ENCODE data around the gene ACTN1.
A peak's percentile ranks its signal among the peaks of the same experiment; 100 is the strongest.
"Not testable (repeated sequence)": the region's sequence is repeated elsewhere in the genome, so short reads cannot be mapped to it uniquely, and the experiment has no call there.

Gene ACTN1

DNA sequence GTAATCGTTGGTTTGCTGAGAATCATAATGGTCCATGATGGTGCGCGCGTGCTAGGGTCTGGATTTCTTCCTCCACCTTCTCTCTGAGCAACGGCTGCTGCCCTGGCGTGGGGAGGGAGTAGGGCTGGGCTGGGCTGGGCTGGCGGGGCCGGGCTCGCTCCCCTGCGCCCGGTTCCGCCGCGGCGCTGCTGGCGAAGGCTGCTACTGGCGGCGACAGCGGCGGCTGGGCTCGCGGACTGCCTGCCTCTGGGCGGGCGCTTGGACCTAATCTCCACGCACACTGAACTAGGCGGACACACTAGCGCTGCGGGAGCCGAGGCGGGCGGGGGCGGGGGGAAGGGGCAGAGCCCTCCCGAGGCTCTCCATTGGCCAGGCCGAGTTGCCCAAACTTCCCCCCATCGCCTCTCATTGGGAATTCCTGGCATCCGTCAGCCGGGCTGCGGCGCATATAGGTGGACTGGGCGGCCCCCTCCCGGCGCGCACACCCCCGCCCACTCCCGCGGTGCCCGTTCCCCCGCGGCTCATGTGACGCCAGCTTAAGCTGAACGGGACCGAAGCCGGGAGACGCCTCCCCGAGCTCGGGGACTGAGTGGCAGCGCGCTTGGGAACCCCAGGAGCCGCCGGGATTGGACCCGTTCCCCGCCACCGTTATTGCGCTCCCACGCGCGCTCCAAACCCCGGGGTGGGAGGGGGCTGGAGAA lies at the start of gene ACTN1:
TSS of gene ACTN1 (minus strand) at position 282 of the 701 bp plus-strand sequence. CDS start at position 36, 246 bp downstream.
- H3K27ac Mint-ChIP-seq: no peak within 1 kb of the TSS
- peaks cover 3% of the 10 kb centered on the region for H3K9me3 Mint-ChIP-seq
- H3K4me1 Mint-ChIP-seq: peaks cover 14% of the 10 kb centered on the region
- H3K4me3 Mint-ChIP-seq: peak within 1 kb of the TSS; percentile 77
- ATAC-seq: peak; percentile 41
- H3K27me3 Mint-ChIP-seq: peaks cover 73% of the 10 kb centered on the region
- no peaks in the 10 kb centered on the region for H3K36me3 Mint-ChIP-seq

- Mint-ChIP-seq H3K36me3 (no peaks in the 10 kb centered on the region), H3K4me3 (no peak overlapping the region), H3K4me1 (no peaks in the 10 kb centered on the region), H3K9me3 (no peaks in the 10 kb centered on the region), H3K27me3 (peaks cover 15% of the 10 kb centered on the region), H3K27ac (no peak overlapping the region)
- no peak for ATAC-seq
Measured at GRCh38 chr14:69027242-69027913, 48.3 kb upstream of the ACTN1 start.

DNA sequence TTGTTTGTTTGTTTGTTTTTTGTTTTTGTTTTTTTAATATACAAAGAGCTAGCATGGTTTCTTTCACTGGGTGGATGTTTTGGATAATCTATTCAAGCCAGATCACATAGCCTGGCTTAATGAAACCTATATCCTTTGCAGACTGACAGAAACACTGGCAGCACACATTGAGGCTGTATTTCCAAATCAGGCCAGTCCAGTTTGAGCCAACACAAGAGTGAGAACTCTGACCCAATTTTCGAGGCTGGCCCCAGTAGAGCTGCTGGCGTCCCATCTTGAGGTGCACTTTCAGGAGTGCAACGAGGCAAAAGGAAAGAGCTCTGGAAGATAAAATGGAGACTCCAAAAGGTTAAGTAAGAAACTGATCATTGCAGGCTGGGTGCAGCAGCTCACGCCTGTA lies 43.9 kb upstream of the ACTN1 start:
- Mint-ChIP-seq H3K27ac (no peak overlapping the region), H3K9me3 (no peaks in the 10 kb centered on the region), H3K36me3 (no peaks in the 10 kb centered on the region), H3K4me3 (no peak overlapping the region), H3K4me1 (no peaks in the 10 kb centered on the region), H3K27me3 (peaks cover 15% of the 10 kb centered on the region)
- no peak for ATAC-seq

DNA sequence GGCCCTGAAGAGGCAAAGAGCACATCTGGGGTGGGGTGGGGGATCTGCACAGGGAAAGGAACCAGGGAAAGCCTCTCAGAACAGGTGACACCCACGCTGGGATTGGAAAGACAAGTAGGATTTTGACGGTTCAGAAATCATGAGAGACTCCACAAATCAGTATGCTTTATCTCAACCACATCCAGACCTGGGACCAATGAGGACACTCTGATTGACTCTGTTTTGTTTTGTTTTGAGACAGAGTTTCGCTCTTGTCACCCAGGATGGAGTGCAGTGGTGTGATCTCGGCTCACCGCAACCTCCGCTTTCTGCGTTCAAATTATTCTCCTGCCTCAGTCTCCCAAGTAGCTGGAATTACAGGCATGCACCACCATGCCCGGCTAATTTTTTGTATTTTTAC lies 43.0 kb upstream of the ACTN1 start:
- H3K4me1 Mint-ChIP-seq, H3K36me3 Mint-ChIP-seq, ATAC-seq, H3K4me3 Mint-ChIP-seq, H3K27ac Mint-ChIP-seq, H3K9me3 Mint-ChIP-seq: not testable (repeated sequence)
- H3K27me3 Mint-ChIP-seq: peaks cover 15% of the 10 kb centered on the region

- ATAC-seq: no peak
- Mint-ChIP-seq H3K27me3 (no peaks in the 10 kb centered on the region), H3K4me3 (no peak overlapping the region), H3K27ac (no peak overlapping the region), H3K4me1 (no peaks in the 10 kb centered on the region), H3K36me3 (no peaks in the 10 kb centered on the region), H3K9me3 (no peaks in the 10 kb centered on the region)
Measured at GRCh38 chr14:69017706-69018105, 38.6 kb upstream of the ACTN1 start.

- ATAC-seq: no peak
- Mint-ChIP-seq H3K4me3 (no peak overlapping the region), H3K36me3 (no peaks in the 10 kb centered on the region), H3K27me3 (no peaks in the 10 kb centered on the region), H3K27ac (no peak overlapping the region), H3K9me3 (no peaks in the 10 kb centered on the region), H3K4me1 (no peaks in the 10 kb centered on the region)
Measured at GRCh38 chr14:69014829-69015259, 35.7 kb upstream of the ACTN1 start.

DNA sequence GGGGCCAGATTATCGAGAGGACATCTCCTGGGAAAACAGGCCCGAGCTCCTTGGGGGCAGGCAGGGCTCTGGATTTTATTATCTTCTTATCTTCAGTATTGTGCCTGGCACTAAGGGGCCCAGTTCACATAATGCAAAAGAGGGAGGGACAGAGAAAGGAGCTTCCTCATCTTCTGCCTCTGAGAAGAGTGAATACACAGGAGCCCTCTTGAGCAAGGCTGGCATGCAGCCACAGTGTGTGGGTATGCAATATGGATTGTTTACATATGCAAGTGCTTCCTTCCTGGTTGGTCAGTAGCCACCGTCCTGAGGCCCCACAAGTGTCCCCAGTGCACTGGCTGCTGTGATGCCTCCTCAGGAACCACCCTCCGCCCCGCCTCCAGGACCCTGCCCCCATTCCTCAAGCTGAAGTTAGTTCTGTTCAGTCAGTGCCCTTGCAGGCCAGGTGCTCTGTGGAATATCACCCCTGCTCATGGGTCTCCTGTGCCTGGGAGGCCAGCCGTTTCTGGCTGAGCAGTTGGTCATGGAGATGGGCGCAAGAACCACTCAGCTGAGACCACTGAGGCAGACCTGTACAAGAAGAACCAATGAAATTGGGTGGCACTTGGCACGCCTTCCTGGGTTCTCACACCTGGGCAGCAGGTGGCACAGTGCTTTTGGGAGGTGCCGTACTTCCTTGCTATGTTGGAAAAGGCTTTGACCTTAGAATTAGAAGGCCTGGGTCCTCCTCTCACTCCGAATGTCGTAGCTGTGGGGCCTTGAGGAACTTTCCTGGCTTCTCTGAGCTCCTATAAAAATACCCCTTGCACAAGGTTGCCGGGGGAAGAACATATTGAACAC lies 35.1 kb upstream of the ACTN1 start:
- Mint-ChIP-seq H3K4me1 (no peaks in the 10 kb centered on the region), H3K27ac (no peak overlapping the region)
- ATAC-seq: no peak

GRCh38 chr14:69012256-69012953 lies 33.3 kb upstream of the ACTN1 start:
- no peak for ATAC-seq
- Mint-ChIP-seq H3K27me3 (no peaks in the 10 kb centered on the region), H3K27ac (no peak overlapping the region), H3K9me3 (no peaks in the 10 kb centered on the region), H3K36me3 (no peaks in the 10 kb centered on the region), H3K4me1 (no peaks in the 10 kb centered on the region), H3K4me3 (no peak overlapping the region)

More for the DNA sequence above, 35.1 kb upstream of the ACTN1 start:
- Mint-ChIP-seq H3K4me3 (no peak overlapping the region), H3K36me3 (no peaks in the 10 kb centered on the region), H3K9me3 (no peaks in the 10 kb centered on the region), H3K27me3 (no peaks in the 10 kb centered on the region)

DNA sequence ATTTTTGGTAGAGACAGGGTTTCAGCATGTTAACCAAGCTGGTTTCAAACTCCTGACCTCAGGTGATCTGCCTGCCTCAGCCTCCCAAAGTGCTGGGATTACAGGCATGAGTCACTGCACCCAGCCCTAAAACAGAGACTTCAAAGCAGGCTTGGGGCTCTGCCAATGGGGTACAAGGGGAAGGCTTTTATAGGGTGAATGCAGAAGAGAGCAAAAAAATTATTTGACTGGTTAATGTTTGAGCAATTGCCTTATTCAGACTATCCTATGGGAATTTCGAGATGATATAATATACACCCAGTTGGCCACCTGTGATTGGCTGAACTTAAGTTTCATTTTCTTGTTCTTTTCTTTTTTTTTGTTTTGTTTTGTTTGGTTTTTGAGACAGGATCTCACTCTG lies 31.5 kb upstream of the ACTN1 start:
- Mint-ChIP-seq H3K27me3 (peaks cover 4% of the 10 kb centered on the region), H3K4me1 (no peaks in the 10 kb centered on the region), H3K9me3 (no peaks in the 10 kb centered on the region), H3K36me3 (no peaks in the 10 kb centered on the region), H3K4me3 (no peak overlapping the region), H3K27ac (no peak overlapping the region)
- ATAC-seq: no peak

DNA sequence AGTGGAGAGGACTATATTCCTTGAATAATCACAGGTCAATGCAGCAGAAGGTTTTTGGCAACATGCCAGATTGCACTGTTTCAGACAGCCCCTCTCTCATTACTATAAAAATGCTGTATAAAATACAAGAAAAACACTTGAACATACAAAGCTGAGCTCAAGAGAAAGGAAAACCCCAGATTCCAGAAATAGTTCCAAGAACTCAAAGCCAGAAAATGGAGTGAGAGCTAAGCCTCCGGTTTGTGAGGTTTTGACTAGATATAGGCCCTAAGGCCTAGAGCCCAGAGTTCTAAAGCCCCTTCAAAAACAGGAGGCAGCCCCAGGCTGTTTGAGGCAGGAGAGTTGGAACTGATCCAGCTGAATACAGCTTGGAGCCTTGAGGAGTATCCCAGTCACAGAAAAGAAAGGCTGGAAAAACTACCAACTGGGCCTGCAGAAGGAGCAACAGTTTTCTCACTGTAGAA lies 29.4 kb upstream of the ACTN1 start:
- Mint-ChIP-seq H3K27ac (no peak overlapping the region), H3K27me3 (peaks cover 26% of the 10 kb centered on the region), H3K36me3 (no peaks in the 10 kb centered on the region), H3K9me3 (no peaks in the 10 kb centered on the region), H3K4me1 (no peaks in the 10 kb centered on the region), H3K4me3 (no peak overlapping the region)
- ATAC-seq: no peak

DNA sequence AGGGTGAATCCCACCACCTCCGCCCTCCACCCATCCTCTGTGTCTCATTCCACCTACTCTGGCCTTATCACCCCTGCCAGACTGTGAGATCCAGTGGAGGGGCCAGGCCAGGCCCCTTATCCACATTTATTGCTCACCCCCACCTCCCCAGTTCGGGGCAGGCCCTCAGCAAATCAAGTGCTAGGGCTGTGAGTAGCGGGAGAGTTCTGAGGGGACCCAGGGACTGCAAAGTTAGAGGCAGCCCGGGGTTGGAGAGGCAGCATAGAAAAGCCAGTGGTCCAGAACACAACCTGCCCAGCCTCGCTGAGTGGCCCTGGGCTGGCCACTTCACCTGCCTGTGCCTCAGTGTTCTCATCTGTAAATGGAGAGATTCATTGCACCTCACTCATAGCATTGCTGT lies 27.2 kb upstream of the ACTN1 start:
- no peaks in the 10 kb centered on the region for H3K4me1 Mint-ChIP-seq
- no peak overlapping the region for H3K27ac Mint-ChIP-seq

GRCh38 chr14:69005432-69006148 lies 26.5 kb upstream of the ACTN1 start:
- H3K9me3 Mint-ChIP-seq: no peaks in the 10 kb centered on the region
- no peaks in the 10 kb centered on the region for H3K36me3 Mint-ChIP-seq
- H3K4me3 Mint-ChIP-seq: no peak overlapping the region
- H3K27me3 Mint-ChIP-seq: peaks cover 37% of the 10 kb centered on the region
- no peaks in the 10 kb centered on the region for H3K4me1 Mint-ChIP-seq
- H3K27ac Mint-ChIP-seq: no peak overlapping the region
- ATAC-seq: no peak

More for the DNA sequence above, 27.2 kb upstream of the ACTN1 start:
- H3K36me3 Mint-ChIP-seq: no peaks in the 10 kb centered on the region
- H3K4me3 Mint-ChIP-seq: no peak overlapping the region
- H3K9me3 Mint-ChIP-seq: no peaks in the 10 kb centered on the region
- no peak for ATAC-seq
- peaks cover 37% of the 10 kb centered on the region for H3K27me3 Mint-ChIP-seq

- ATAC-seq: no peak
- Mint-ChIP-seq H3K27ac (no peak overlapping the region), H3K27me3 (peaks cover 37% of the 10 kb centered on the region), H3K4me3 (no peak overlapping the region), H3K4me1 (no peaks in the 10 kb centered on the region), H3K9me3 (no peaks in the 10 kb centered on the region), H3K36me3 (no peaks in the 10 kb centered on the region)
Measured at GRCh38 chr14:69004731-69005431, 25.8 kb upstream of the ACTN1 start.

DNA sequence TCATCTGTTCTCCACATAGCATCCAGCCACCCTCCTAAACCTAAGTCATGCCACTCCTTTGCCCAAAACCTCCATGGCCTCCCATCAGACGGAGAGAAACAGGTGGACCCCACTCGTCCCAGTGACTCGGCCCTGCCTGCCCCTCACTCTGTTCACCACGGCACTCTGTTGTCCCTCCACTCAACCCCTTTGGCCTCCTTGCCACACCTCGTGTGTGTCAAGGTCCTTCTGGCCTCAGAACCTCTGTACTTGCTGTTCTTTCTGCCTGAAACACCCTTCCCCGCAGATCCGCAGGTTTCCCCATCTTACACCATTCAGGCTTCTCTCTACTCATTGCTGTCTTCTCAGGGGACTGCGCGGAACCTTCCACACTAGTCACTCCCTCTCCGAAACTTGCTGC lies 24.5 kb upstream of the ACTN1 start:
- Mint-ChIP-seq H3K4me3 (no peak overlapping the region), H3K27ac (no peak overlapping the region), H3K27me3 (peaks cover 37% of the 10 kb centered on the region), H3K36me3 (no peaks in the 10 kb centered on the region), H3K4me1 (no peaks in the 10 kb centered on the region), H3K9me3 (no peaks in the 10 kb centered on the region)
- ATAC-seq: no peak

All from stimulated activated memory B cell treated with anti-CD40 and anti-IgM and Interleukin-4, amounts not matched to agents 10 μg/mL and 1 μg/mL and 100 μg/mL, for 72 hours (primary cell).